GM12865 (cell line): Measurements from ENCODE around the gene SPG21.

Experiments used
- DNase-seq: peaks from one replicate; pipeline ENCODE4 v3.0.0; 2010; ENCODE audit warnings: low read depth
- H3K4me3 ChIP-seq: 2 replicates; pipeline ENCODE4 v1.5.1; 2011; ENCODE audit warnings: mild to moderate bottlenecking, low read depth, low read length, control low read depth
- CTCF ChIP-seq: IDR thresholded peaks from 2 replicates; pipeline ENCODE4 v1.5.1; 2011; ENCODE audit warnings: low read length, control low read depth, low read depth, inconsistent platforms; ENCODE audit not compliant: insufficient read depth; ENCODE audit errors: missing control alignments

Gene SPG21

GRCh38 chr15:64981812-64982431 lies 7.8 kb downstream of the SPG21 start:
- no peak overlapping the region; the same call in 1 of the 2 replicates for H3K4me3 ChIP-seq
- TF ChIP-seq CTCF, result no peak
- DNase-seq, result no peak

- no peak for TF ChIP-seq CTCF
- no peak overlapping the region for H3K4me3 ChIP-seq
- no peak for DNase-seq
These were observed 10.4 kb downstream of the SPG21 start for GRCh38 chr15:64979252-64979710.

- TF ChIP-seq CTCF, result no peak
- DNase-seq, result no peak
These were observed 14.3 kb downstream of the SPG21 start for GRCh38 chr15:64975390-64975789.

GRCh38 chr15:64970698-64971097 lies 19.0 kb downstream of the SPG21 start:
- H3K4me3 ChIP-seq, result no peak overlapping the region
- DNase-seq, result no peak
- no peak for TF ChIP-seq CTCF

More at GRCh38 chr15:64975390-64975789, 14.3 kb downstream of the SPG21 start:
- no peak overlapping the region for H3K4me3 ChIP-seq

GRCh38 chr15:64969401-64969800 lies 20.3 kb downstream of the SPG21 start:
- no peak for DNase-seq
- no peak overlapping the region for H3K4me3 ChIP-seq
- no peak for TF ChIP-seq CTCF

GRCh38 chr15:64961013-64961412 lies 28.7 kb downstream of the SPG21 start:
- H3K4me3 ChIP-seq, result no peak overlapping the region
- no peak for DNase-seq
- no peak for TF ChIP-seq CTCF

- DNase-seq, result no peak
- H3K4me3 ChIP-seq, result no peak overlapping the region
- no peak for TF ChIP-seq CTCF
These were observed 29.6 kb downstream of the SPG21 start for GRCh38 chr15:64960153-64960552.
